Measurements from ENCODE around the gene TBC1D22A. TPM values are rescaled to one million over a fixed set of nuclear protein-coding genes. Genes with fewer than 3 reads are reported as not detected.

TBC1D22A gene
- polyA plus RNA-seq, 1 donor from 2014 or later = 9.3 TPM

GRCh38 chr22:47143249-47143938 is 380.9 kb downstream of the TBC1D22A start:
- no peak overlapping the region for H2AFZ ChIP-seq (ENCODE audit: low read depth, low read length)

DNA sequence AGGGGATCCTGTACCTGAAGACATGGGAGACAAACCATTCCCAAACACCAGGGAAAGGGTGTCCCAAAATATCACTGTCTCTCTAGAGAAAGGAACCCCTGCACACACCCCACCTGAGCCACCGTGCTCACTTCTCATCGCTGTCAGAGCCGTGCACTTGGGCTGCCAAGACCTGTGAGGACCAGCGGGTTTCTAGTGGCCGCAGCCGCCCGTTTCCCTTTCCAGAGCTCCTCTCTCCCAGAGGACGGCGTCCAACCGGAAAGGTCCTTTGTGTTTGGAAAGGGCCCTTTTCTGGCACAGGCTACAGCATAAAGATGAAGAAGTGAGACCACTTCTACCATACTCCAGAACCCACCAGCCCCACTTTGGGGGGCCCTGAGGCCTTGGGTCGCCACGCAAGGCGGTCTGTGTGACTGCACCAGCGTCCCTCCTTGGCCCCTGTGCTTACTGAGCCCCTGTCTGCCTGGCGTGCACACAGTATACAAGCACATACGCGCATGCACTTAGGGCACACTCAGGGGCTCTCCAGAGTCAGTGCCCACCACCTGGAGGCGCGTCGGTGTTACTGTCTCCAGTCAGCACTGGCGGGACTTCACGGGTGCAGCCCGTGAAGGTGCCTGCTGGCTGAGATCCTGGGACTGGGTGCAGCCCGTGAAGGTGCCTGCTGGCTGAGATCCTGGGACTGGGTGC is 381.8 kb downstream of the TBC1D22A start:
- Histone ChIP-seq H2AFZ (ENCODE audit: low read depth, low read length) (no peak overlapping the region), H3K4me2 (ENCODE audit: low read length) (no peak overlapping the region), H3K9me3 (ENCODE audit: low read length) (no peaks in the 10 kb centered on the region), H3F3A (ENCODE audit: insufficient read depth, low read length, poor library complexity, severe bottlenecking) (no peaks in the 10 kb centered on the region), H3K4me3 (ENCODE audit: low read length) (no peak overlapping the region), H3K9ac (ENCODE audit: low read length) (no peak overlapping the region), H3K27me3 (ENCODE audit: insufficient read depth, low read depth, low read length) (no peaks in the 10 kb centered on the region), H4K20me1 (ENCODE audit: insufficient read depth) (no peaks in the 10 kb centered on the region), H3K36me3 (ENCODE audit: insufficient read depth, low read length) (no peaks in the 10 kb centered on the region), H3K9me2 (ENCODE audit: insufficient read depth, low read length) (no peaks in the 10 kb centered on the region), H3K79me2 (replicated peaks; ENCODE audit: insufficient read depth, low read length) (no peaks in the 10 kb centered on the region), H3K27ac (ENCODE audit: low read length) (no peak overlapping the region)
- TF ChIP-seq RAD21 (conservative IDR thresholded peaks at IDR 0.05) (no peak), MXI1 (conservative IDR thresholded peaks at IDR 0.05; ENCODE audit: poor library complexity, severe bottlenecking) (no peak), SMC3 (conservative IDR thresholded peaks at IDR 0.05; ENCODE audit: poor library complexity) (no peak), EZH2 (IDR thresholded peaks at IDR 0.05; ENCODE audit: borderline replicate concordance, insufficient read depth, low read length, poor library complexity, severe bottlenecking) (no peak), POLR2AphosphoS5 (IDR thresholded peaks at IDR 0.05) (no peak), EP300 (conservative IDR thresholded peaks at IDR 0.05; ENCODE audit: poor library complexity, severe bottlenecking) (no peak), TAF1 (IDR thresholded peaks at IDR 0.05; ENCODE audit: low read depth) (no peak)
- TF ChIP-seq, protein P1, sequence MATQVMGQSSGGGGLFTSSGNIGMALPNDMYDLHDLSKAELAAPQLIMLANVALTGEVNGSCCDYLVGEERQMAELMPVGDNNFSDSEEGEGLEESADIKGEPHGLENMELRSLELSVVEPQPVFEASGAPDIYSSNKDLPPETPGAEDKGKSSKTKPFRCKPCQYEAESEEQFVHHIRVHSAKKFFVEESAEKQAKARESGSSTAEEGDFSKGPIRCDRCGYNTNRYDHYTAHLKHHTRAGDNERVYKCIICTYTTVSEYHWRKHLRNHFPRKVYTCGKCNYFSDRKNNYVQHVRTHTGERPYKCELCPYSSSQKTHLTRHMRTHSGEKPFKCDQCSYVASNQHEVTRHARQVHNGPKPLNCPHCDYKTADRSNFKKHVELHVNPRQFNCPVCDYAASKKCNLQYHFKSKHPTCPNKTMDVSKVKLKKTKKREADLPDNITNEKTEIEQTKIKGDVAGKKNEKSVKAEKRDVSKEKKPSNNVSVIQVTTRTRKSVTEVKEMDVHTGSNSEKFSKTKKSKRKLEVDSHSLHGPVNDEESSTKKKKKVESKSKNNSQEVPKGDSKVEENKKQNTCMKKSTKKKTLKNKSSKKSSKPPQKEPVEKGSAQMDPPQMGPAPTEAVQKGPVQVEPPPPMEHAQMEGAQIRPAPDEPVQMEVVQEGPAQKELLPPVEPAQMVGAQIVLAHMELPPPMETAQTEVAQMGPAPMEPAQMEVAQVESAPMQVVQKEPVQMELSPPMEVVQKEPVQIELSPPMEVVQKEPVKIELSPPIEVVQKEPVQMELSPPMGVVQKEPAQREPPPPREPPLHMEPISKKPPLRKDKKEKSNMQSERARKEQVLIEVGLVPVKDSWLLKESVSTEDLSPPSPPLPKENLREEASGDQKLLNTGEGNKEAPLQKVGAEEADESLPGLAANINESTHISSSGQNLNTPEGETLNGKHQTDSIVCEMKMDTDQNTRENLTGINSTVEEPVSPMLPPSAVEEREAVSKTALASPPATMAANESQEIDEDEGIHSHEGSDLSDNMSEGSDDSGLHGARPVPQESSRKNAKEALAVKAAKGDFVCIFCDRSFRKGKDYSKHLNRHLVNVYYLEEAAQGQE (IDR thresholded peaks at IDR 0.05; ENCODE audit: borderline replicate concordance) = no peak
- TF ChIP-seq, protein P2, sequence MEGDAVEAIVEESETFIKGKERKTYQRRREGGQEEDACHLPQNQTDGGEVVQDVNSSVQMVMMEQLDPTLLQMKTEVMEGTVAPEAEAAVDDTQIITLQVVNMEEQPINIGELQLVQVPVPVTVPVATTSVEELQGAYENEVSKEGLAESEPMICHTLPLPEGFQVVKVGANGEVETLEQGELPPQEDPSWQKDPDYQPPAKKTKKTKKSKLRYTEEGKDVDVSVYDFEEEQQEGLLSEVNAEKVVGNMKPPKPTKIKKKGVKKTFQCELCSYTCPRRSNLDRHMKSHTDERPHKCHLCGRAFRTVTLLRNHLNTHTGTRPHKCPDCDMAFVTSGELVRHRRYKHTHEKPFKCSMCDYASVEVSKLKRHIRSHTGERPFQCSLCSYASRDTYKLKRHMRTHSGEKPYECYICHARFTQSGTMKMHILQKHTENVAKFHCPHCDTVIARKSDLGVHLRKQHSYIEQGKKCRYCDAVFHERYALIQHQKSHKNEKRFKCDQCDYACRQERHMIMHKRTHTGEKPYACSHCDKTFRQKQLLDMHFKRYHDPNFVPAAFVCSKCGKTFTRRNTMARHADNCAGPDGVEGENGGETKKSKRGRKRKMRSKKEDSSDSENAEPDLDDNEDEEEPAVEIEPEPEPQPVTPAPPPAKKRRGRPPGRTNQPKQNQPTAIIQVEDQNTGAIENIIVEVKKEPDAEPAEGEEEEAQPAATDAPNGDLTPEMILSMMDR (IDR thresholded peaks at IDR 0.05; ENCODE audit: poor library complexity, severe bottlenecking) = no peak

More at GRCh38 chr22:47143249-47143938, 380.9 kb downstream of the TBC1D22A start:
- TF ChIP-seq EZH2 (IDR thresholded peaks at IDR 0.05; ENCODE audit: borderline replicate concordance, insufficient read depth, low read length, poor library complexity, severe bottlenecking) = no peak
- Histone ChIP-seq H3K27me3 (ENCODE audit: insufficient read depth, low read depth, low read length) (no peaks in the 10 kb centered on the region), H4K20me1 (ENCODE audit: insufficient read depth) (no peaks in the 10 kb centered on the region), H3F3A (ENCODE audit: insufficient read depth, low read length, poor library complexity, severe bottlenecking) (no peaks in the 10 kb centered on the region), H3K9me2 (ENCODE audit: insufficient read depth, low read length) (no peaks in the 10 kb centered on the region), H3K79me2 (replicated peaks; ENCODE audit: insufficient read depth, low read length) (no peaks in the 10 kb centered on the region), H3K27ac (ENCODE audit: low read length) (no peak overlapping the region), H3K9ac (ENCODE audit: low read length) (no peak overlapping the region), H3K9me3 (ENCODE audit: low read length) (no peaks in the 10 kb centered on the region), H3K4me2 (ENCODE audit: low read length) (no peak overlapping the region), H3K36me3 (ENCODE audit: insufficient read depth, low read length) (no peaks in the 10 kb centered on the region), H3K4me3 (ENCODE audit: low read length) (no peak overlapping the region)
